ENCODE data around the gene LRRFIP2.

DNA sequence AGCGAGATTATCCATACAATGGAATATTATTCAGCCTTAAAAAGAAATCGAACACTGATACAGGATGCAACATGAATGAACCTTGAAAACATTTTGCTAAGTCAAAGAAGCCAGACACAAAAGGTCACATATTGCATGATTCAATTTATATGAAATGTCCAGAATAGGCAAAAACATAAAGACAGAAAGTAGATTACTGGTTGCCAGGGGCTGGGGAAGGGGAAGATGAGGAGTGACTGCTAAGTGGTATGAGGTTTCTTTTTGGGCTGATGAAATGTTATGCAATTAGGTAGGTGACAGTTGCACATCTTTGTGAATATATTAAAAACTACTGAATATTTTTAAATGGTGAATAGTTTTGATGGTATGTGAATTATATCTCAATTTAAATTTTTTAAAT lies 38.3 kb downstream of the LRRFIP2 start:
- TF ChIP-seq EZH2phosphoT487 (IDR thresholded peaks at IDR 0.05; ENCODE audit: insufficient read depth, low read depth) (no peak), EZH2 (IDR thresholded peaks at IDR 0.05; ENCODE audit: insufficient read depth, poor library complexity, severe bottlenecking) (no peak)

Data from GM23248 (cell line).